Left colon (tissue), 2 donors: ENCODE measurements around the gene HS3ST5. TPM values are rescaled to one million over a fixed set of nuclear protein-coding genes. Genes with fewer than 3 reads are reported as not detected.
"Not testable (repeated sequence)": the region's sequence is repeated elsewhere in the genome, so short reads cannot be mapped to it uniquely, and the experiment has no call there.

Source experiments
- ATAC-seq: fragments of 200-7000 bp; cut with Tn5 transposase; one replicate; pipeline ENCODE4 v1.9.1; 2020; ENCODE audit warnings: mild to moderate bottlenecking, moderate library complexity
- DNase-seq, 2 donors: peaks; one replicate each; pipeline ENCODE4 v3.0.0-alpha.2; 2020
- intact Hi-C, 2 donors: fragments of 100-400 bp; cut with DNase I in 1 of 2; cut with micrococcal nuclease in 1 of 2; formaldehyde crosslinking; loops; one replicate each; pipeline versions ENCODE4 v1.11.2 to v1.14.0; 2022; cut with DNase I, micrococcal nuclease
- total RNA-seq, 2 donors: library from RNA; stranded (reverse); fragmentation: NEBNext Ultra II Directional; extraction: Animal tissue kit (Norgen Biotek cat#: 25700); gene quantifications; one replicate each; pipeline ENCODE4 v1.2.1, GENCODE V29; 2021
- donor health status: DM: no; HTN: no; CAD: no.
- donor health status: DM: yes; HTN: yes; CAD: no.

The HS3ST5 gene
- total RNA-seq, 2 donors from 2014 or later: 0.20 TPM; not detected in 1

GRCh38 chr6:114167583-114168576 is 174.9 kb downstream of the HS3ST5 start:
- no peak for ATAC-seq
- no peak for DNase-seq
- intact Hi-C loops: no loop called here

DNA sequence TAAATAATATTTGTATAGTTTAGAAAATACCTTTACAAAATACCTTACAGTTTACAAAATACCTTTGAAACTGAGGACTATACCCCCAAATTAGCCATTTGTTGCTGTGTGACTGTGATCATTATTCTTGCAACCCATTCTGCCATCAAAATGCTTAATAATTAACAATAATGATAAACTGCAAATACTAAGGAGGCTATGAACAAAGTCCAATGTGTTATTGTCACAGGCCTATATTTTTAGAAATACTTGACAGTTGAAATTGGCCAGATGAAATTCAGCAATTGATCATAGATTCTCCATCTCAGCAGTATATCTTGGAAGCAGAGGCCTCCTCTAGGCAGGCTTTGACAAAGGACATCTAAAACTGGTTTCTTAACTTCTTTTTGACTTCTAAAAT is 178.6 kb downstream of the HS3ST5 start:
- intact Hi-C loops: no loop called here
- DNase-seq (no peak), ATAC-seq (no peak)

- intact Hi-C loops: no loop called here
- no peak for ATAC-seq
- DNase-seq: no peak
Observed at GRCh38 chr6:114162691-114163347, 180.0 kb downstream of the HS3ST5 start.

DNA sequence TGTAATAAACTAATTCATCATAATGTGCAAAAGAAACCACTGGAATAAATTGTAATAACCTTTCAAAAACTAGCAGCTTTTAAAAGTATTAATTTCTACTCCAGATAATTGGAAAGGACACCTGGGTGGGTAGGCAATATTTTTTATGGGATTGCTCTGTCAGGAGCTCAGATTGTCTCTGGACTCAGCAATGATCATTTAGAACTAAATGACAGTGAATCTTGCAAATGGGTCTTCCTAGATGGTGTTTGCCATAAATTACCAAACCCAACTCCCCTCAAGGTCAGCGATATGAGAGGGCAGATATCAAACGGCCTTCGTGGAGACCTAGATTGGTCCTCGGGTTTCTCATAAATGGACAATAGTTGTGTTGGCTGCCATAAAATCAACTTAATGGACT is 181.9 kb downstream of the HS3ST5 start:
- DNase-seq (no peak), ATAC-seq (no peak)
- intact Hi-C loops: no loop called here

DNA sequence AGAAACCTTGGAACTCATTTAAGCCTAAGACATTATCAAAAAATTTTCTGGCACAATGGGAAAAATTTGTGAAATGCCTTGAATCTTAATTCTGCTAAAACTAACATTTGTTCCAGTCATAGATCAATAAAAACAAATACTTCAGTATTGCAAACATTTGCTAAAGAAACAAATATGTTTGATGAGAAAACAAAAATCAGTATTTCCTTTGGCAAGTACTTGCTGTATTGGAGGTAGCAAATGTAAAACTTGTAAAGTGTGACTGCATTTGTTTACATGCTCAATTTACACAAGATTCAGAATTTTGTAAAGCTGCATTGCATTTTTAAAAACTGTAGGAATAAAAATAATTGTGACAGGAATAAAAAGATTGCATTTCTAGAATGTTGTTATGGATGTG is 183.1 kb downstream of the HS3ST5 start:
- intact Hi-C loops: no loop called here
- ATAC-seq (no peak), DNase-seq (no peak)

DNA sequence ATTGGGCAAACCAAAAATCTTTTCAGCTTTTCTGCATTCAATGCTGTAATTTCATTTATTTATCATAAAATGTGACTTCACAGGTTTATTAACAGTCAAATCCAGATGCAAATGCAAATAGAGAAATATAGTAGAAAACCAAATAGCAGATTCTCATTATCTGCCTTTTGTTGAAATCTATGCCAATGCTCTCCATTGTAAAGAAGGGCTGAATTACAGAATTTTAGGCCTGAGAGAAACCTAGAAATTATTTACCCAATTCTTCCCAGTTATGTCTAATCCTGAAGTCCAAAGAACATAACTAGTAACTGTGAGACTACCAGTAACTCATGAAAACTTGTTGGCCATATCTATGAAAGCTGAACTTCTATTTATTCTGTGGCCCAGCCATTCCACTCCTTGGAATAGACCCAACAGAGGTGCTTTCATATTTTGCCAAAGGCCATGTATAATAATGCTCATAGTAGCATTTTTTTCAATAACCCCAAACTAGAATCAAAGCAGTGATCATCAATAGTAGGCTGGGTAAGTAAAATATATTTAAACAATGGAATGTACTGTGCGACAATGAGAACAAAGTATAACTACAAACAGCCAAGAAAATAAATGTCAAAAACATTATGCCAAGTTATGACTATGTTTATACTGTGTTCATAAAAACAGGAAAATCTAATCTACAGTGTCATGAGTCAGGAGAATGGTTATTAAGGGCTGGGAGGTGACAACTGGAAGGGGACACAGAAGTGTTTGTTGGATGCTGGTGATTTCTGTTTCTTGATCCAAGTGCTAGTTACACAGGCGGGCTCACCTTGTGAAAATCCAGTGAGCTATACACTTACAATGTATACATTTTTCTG is 183.8 kb downstream of the HS3ST5 start:
- intact Hi-C loops: no loop called here
- no peak for ATAC-seq
- no peak for DNase-seq

DNA sequence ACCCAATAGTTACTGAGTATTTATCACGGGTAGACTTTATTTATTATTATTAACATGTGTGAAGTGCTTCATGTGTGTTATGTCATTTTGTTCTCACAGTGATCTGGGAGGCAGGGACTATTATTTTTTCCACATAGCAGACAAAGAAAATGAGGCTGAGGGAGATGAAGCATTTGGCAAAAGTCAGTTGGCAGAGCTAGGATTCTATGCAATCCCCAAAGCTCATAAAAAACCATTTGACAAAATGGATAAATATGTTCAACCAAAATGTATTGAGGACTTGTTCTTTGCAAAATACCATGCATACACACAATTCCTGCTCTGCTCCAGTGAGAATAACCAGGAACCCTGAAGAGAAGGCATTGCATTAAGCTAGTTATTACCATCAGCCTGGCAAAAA is 184.4 kb downstream of the HS3ST5 start:
- ATAC-seq: no peak
- intact Hi-C loops: no loop called here
- no peak for DNase-seq

DNA sequence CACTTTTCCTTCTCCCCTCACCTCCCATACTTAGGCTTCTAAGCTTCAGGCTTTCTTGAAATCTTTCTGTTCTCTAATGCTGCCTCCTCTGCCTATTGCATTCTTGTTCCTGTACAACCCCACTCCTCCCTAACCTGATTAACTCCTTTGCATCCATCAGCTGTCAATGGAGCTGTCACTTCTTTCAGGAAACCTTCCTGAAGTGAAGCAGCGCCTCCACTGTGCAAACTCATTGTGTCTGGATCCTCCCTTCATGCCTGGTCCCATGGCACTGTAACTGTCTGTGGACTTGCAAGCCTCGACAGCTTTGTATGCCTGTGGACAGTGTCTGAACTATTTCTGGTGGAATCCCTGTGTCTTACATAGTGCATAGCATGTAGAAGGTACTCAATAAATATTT is 185.0 kb downstream of the HS3ST5 start:
- intact Hi-C loops: no loop called here
- no peak for DNase-seq
- no peak for ATAC-seq

DNA sequence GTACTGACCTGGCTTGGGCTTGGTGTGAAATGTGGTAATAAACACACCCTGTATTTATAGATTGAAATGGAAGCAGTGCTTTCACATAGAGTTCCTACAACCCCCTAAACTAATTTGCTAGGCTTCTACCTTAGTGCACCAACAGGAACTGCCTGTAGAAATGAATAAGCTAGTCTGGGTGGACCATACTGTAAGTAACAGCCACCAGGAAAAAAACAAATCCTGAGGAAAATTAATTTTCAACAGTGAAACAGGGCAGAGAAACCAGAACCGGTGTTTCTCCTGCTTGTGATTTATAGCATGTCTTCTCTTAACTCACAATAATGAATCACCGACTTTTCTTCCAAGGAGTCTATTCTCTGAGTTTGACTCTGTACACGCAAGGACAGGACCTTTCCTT is 187.1 kb downstream of the HS3ST5 start:
- intact Hi-C loops: no loop called here
- no peak for ATAC-seq

DNA sequence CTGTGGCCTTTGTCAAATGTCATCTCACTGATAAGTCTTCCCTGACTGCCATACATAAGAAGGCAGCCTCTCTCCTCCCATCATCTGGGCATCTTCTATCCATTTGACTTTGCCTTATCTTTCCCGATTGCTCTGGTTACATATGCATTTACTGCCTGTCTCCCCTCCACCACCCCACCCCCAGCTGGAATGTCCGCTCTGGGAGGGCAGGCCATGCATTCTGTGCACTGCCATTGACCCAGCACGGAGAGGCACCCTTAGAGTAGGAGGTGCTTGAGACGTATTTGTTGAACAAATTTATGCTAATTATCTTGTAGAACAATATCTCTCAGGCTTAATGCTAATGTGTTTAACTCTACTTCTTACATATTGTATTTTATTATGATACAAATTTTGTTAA is 188.0 kb downstream of the HS3ST5 start:
- DNase-seq: no peak
- intact Hi-C loops: no loop called here
- ATAC-seq: no peak

More for the DNA sequence above, 187.1 kb downstream of the HS3ST5 start:
- no peak for DNase-seq

GRCh38 chr6:114153448-114153847 is 189.4 kb downstream of the HS3ST5 start:
- DNase-seq (no peak), ATAC-seq (no peak)
- intact Hi-C loops: no loop called here

DNA sequence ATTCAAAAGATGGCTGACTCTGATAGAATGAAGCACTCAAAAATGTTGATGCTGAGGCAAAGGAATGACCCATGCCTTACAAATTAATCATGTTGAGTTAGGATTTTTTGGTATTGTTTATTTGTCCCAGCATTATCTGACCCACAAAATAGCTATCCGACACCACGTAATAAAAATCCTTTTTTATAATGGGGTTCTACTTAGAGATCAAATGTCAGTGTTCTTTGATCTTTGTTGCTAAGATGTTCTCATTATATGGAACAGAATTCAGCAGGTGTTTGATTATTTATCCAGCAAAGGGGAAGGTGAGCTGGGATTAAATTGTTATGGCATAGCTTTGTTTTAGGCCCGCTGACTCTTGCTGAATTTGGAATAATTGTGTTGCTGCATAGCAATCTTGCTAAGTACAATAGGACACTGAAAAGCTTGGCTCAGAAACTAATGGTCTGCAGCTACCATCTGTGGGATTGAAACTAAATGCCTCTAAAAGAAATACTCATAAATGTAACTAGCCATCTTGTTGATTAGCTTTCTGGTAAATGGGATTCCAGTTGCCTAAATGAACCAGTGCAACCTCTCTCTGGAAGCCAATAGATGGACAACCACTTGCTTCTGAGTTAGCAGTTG is 191.6 kb downstream of the HS3ST5 start:
- DNase-seq (no peak), ATAC-seq (no peak)
- intact Hi-C loops: no loop called here

DNA sequence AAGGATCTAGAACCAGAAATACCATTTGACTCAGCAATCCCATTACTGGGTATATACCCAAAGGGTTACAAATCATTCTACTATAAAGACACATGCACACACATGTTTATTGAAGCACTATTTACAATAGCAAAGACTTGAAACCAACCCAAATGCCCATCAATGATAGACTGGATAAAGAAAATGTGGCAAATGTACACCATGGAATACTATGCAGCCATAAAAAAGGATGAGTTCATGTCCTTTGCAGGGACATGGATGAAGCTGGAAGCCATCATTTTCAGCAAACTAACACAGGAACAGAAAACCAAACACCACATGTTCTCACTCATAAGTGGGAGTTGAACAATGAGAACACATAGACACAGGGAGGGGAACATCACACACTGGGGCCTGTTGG is 193.6 kb downstream of the HS3ST5 start:
- ATAC-seq, DNase-seq, intact Hi-C loops: not testable (repeated sequence)

DNA sequence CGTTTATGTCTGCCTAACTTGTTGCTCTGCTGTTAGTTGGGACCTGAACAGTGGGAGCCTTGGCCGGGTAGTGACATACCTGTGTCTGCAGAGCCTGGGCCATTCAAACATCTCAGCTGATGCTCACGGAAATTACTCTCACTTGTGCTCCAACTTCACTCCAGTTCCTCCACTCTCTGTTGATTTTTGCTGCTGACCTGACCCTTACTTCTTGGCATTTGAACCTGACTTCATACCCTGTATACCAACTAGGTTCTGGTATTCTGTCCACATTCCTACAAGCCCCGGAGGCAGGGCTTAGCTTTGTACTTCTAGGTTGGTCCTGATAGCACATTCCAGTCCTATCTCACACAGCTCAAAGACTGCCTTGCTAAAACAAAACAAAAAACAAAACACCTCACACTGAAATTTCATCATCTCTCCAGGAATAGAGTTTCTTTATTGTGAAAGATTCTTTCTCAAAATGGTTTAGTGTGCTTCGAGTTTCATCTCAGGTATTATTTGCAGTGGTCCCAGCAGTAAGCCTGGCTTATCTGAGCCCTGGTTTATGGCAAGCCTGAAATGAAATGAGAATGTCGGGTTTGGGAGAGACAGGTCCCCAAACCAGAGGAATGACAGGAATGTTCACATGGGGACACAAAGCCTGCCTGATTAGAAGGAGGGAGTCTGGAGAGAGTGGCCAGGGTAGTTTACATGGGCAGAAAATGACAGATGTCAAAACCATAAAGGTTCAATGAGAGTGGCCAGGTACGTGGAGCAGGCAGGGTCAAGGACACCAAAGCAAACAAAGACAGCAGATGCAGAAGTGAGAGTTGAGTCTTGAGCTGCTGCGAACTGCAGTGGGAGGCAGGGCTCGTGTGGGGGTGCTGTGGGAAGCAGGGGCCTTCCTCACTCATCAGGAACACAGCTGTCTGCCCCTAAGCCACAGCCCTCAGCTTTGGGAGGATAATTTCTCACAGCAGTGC is 197.7 kb downstream of the HS3ST5 start:
- intact Hi-C loops: no loop called here
- no peak for ATAC-seq
- no peak for DNase-seq

DNA sequence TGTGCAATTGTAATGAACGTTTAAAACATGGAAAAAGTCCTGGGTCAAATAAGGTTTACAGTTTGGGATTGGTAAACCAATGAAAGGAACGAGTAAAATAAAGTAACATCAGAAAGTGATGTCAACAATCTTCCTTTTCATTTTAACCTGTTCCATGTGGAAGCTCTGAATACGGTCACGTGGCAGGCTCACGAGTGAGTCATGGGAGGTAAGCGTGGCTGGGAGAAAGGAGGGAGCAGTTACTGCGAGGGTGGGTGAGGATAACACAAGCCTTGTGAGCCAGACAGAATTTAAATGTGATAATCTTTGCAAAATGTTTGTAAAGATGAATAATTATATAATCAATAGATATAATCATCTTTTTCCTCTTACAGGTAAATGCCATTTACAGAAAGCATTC is 200.6 kb downstream of the HS3ST5 start:
- intact Hi-C loops: no loop called here
- no peak for DNase-seq
- no peak for ATAC-seq

DNA sequence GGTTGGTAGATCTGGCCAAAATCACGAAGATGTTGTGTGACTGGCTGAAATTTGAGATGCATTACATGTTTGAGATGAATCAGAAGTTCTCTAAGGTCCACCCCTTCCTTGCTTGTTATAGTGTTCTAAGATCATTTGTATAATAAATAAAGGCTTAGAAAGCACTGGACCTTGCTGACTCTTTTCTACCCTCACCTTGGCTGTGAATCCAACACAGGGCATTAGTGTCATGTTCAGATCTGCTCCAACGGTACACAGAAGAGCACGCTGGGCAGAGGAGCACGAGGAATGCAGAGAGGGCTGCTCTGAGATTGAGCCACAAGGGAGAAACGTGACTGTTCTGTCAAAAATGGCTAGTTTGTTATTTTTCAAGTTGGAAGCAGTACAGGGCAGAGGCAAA is 202.4 kb downstream of the HS3ST5 start:
- no peak for DNase-seq
- intact Hi-C loops: no loop called here
- no peak for ATAC-seq

DNA sequence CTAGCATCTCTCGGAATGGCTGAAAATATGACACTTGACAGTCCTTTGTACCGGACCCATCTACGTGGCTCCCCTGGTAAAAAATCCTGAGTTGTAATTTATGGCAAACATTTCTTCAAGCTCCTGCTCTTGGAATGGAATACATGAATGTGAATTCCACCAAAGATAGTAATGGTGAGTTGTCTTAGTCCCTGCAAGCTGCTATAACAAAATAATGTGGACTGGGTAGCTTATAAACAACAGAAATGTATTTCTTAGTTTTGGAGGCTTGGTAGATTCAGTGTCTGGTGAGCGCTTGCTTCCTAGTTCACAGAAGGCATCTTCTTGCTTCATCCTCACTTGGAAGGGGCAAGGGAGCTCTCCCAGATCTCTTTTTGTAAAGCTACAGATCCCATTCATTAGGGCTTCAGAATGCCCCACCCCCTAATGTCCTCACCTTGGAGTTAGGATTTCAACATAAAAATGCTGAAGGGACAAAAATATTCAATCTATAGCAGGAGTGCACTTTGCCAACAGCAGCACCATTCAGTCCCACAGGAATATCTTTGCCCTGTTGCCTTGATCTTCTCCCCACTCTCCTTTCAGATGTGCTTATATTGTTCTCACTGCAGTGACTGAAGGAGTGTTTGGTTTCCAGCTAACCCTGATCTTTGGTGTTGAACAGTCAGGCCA is 204.1 kb downstream of the HS3ST5 start:
- ATAC-seq (no peak), DNase-seq (no peak)
- intact Hi-C loops: no loop called here
